ENCODE results near the gene ATRN.
"Not testable (repeated sequence)": the region's sequence is repeated elsewhere in the genome, so short reads cannot be mapped to it uniquely, and the experiment has no call there.

Gene ATRN

DNA sequence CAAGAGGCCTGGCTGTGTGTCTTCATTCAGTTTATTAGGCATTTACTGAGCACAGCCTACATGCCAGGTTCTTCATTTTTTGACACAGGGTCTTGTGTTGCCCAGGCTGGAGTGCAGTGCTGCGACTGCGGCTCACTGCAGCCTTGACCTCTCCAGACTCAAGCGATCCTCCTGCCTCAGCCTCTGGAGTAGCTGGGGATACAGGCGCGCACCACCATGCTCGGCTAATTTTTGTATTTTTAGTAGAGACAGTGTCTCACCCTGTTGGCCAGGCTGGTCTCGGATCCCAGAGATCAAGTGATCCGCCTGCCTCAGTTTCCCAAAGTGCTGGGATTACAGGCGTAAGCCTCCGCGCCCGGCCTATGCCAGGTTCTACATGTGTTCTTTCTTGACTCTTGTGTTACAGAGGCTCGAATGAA lies 601 bp upstream of the ATRN start:
- no peak for DNase-seq (ENCODE audit: low spot score)

- no peak for DNase-seq (ENCODE audit: low spot score)
These were observed 691 bp downstream of the ATRN start for GRCh38 chr20:3471397-3472021.

GRCh38 chr20:3472105-3472504 lies 1.3 kb downstream of the ATRN start:
- no peak for DNase-seq (ENCODE audit: low spot score)

- DNase-seq (ENCODE audit: low spot score), result no peak
These were observed 2.5 kb downstream of the ATRN start for GRCh38 chr20:3473324-3473723.

GRCh38 chr20:3473944-3474343 lies 3.1 kb downstream of the ATRN start:
- no peak for DNase-seq (ENCODE audit: low spot score)

GRCh38 chr20:3477003-3477860 lies 6.4 kb downstream of the ATRN start:
- not testable (repeated sequence) for DNase-seq (ENCODE audit: low spot score)

DNA sequence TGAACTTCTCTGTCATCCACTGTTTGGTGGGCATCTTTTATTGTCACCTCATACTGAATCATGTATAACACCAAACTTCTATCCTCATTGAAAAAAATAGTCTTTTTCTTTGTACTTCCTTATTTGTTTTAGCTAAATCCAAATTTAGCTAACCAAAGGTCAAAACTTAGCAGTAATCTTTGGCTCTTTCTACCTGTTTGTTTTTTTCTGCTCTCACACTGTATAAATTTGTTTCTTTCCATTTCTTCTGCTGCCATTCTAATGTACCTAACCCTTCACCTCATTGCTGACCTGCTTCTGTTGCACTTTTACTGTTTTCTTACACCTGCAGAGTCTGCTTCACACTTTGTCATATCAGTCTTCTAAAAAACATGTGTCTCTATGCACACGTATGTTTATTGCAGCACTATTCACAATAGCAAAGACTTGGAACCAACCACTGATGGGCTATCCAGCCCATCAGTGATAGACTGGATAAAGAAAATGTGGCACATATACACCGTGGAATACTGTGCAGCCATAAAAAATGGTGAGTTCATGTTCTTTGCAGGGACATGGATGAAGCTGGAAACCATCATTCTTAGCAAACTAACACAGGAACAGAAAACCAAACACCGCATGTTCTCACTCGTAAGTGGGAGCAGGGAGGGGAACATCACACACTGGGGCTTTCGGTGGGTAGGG lies 7.2 kb downstream of the ATRN start:
- no peak for DNase-seq (ENCODE audit: low spot score)

DNA sequence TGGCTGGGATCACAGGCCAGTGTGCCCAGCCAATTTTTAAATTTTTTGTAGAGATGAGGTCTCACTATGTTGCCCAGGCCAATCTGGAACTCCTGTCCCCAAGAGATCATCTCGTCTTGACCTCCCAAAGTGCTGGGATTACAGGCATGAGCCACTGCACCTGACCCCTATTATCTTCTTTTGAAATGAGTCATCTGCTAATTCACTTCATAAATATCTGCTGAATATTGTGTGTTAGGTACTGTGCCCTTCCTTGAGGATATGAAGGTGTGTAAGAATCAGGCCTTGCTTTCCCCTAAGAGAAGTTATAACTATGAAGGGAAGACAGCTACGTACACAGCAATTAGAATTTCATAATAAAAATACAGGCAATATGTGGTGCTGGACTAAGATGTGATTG lies 8.2 kb downstream of the ATRN start:
- DNase-seq (ENCODE audit: low spot score), result no peak

DNA sequence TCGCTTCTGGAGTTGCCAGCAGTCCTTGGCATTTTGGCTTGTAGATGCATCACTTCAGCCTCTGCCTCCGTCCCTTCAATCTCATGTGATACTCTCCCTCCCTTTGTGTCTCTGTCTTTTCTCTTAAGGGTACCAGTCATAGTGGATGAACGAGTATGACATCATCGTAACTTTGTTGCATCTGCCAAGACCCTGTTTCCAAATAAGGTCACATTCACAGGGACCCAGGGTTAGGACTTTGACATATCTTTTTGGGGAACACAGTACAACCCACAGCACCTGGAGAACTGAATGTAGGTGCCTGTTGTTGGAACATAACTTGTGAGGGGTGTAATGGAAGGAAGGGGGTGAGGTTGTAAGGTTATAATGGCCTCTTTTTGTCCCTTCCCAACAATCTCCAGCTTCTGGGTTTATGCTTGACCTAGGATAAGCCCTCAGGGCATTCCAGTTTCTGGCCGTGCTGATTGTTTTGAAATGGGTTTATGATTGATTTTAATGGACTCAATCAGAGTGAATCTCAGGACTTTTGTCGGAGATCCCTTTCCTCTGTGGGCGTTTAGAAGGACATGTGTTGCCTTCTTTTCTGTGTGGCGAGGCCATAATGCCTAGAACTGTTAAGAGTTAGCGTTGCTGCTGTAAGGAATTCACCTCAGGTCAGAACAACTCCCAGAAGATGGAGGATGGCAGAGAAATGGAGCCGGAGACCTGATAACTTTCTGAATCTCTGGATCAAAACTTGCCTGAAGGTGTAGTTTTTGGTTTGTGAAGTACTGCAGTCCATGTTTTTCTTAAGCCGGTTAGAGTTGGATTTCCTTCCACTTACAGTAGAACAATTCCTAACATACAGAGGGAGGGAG lies 9.2 kb downstream of the ATRN start:
- no peak for DNase-seq (ENCODE audit: low spot score)

GRCh38 chr20:3483309-3483708 lies 12.5 kb downstream of the ATRN start:
- no peak for DNase-seq (ENCODE audit: low spot score)

DNA sequence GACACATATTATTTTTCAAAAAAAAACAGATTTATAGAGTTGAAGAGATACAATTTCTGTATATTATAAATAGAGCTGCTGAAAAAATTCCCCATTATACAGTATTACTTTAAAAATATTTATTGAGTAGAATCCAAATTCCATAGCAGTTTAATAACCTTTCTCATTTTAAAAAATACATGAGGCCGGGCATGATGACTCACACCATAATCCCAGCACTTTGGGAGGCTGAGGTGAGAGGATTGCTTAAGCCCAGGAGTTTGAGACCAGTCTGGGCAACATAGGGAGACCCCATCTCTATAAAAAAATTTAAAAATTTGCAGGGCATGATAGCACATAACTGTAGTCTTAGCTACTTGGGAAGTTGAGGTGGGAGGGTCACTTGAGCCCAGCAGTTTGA lies 13.0 kb downstream of the ATRN start:
- no peak for DNase-seq (ENCODE audit: low spot score)

- DNase-seq (ENCODE audit: low spot score), result no peak
These were observed 15.1 kb downstream of the ATRN start for GRCh38 chr20:3485913-3486312.

GRCh38 chr20:3486850-3487249 lies 16.0 kb downstream of the ATRN start:
- DNase-seq (ENCODE audit: low spot score), result no peak

GRCh38 chr20:3492669-3493068 lies 21.9 kb downstream of the ATRN start:
- no peak for DNase-seq (ENCODE audit: low spot score)

- DNase-seq (ENCODE audit: low spot score), result no peak
These were observed 23.4 kb downstream of the ATRN start for GRCh38 chr20:3494218-3494617.

DNA sequence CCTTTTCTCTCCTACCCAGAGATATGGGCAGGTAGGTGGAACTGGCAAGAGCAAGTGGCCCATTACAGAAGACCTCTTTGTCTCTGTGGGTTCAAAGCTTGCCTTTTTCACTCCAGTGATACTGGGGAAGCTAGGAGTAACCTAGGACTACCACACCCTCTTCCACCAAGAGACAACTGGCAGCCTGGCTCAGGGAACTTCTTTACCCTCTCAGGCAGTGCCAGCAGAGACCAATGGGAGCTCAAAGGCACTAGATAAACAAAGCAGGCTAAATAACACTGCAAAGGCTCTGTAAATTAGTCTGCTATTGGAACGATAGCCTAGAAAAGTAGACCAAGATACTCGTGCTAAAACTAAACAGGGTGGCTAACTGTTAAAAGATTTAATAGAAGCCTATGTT lies 32.1 kb downstream of the ATRN start:
- no peak for DNase-seq (ENCODE audit: low spot score)

- no peak for DNase-seq (ENCODE audit: low spot score)
These were observed 34.3 kb downstream of the ATRN start for GRCh38 chr20:3505148-3505547.

DNA sequence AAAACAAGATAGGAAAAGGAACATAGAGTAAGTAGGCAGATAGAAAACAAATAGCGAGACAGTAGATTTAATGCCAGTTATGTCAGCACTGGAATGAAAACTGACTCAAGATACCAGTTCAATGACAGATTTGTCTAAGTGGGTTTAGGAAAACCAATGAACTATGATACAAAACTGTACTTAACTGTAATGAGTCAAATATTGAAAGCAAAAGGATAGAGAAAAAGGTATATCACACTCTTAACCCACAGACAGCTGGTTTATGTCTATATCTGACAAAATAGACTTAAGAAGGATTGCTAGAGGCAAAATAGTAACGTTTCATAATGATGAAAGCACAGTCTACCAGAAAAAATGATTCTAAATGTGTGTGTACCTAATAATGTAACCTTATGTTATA lies 38.2 kb downstream of the ATRN start:
- DNase-seq (ENCODE audit: low spot score), result no peak

DNA sequence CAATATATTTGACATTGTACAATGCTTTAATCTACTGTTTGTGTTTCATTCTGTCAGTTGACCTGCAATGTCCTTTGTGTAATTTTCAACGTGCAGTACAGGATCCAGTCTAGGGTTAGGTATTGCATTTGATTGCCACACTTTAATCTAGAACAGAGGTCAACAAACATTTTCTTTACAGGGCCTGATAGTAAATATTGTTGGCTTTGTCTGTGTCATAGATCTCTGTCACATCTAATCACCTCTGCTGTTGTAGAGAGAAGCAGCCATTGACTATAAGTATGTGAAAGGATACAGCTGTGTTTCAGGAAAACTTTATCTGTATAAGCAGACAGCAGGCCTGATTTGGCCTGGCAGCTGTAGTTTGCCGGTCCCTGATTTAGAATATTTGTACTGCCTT lies 39.3 kb downstream of the ATRN start:
- no peak for DNase-seq (ENCODE audit: low spot score)

DNA sequence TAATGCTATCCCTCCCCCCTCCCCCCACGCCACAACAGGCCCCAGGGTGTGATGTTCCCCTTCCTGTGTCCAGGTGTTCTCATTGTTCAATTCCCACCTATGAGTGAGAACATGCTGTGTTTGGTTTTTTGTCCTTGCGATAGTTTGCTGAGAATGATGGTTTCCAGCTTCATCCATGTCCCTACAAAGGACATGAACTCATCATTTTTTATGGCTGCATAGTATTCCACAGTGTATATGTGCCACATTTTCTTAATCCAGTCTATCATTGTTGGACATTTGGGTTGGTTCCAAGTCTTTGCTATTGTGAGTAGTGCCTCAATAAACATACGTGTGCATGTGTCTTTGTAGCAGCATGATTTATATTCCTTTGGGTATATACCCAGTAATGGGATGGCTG lies 41.4 kb downstream of the ATRN start:
- DNase-seq (ENCODE audit: low spot score), result not testable (repeated sequence)

DNA sequence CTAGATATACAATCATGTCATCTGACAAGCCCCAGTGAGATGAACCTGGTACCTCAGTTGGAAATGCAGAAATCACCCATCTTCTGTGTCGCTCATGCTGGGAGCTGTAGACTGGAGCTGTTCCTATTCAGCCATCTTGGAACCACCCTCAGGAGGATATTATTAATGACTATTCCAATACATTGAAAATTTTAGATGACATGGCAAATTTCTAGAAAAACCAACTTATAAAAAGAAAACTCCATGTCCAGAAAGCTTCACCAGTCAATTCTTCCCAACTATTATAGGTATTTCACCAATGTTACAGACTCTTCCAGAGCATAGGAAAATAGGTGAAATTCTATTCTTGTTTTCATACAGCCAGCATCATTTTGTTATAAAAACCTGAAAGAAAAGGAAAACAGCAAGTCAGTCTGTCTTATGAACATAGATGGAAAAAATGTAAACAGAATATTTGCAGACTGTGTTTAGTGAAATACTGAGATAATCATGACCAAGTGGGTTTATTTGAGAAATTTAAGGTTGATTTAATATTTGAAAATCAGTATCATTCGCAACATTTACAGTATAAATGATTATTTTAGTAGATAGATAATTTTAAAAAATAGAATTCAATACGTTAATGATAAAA lies 43.3 kb downstream of the ATRN start:
- no peak for DNase-seq (ENCODE audit: low spot score)
